ENCODE data around the gene NRIP1. TPM values are rescaled to one million over a fixed set of nuclear protein-coding genes. Genes with fewer than 3 reads are reported as not detected.

Gene NRIP1
- total RNA-seq, 1 experiment from 2014 or later = 19.1 TPM

DNA sequence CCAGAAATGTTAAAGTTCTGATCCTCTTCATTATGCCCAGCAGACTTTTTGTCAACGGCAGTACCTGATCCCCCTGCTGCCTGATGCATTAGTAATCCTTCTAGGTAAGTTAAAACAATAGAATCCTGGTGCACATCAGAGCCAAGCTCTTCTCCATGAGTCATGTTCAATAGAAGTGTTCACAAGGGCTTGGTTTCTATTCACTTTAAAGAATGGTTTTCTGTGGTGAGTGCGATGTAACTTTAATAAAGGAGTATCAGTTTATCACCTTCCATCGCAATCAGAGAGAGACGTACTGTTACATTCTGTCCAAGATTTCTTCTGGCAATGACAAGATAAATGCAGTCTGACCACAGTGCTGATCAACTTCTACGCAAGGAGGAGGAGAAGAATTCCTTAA lies 96.8 kb downstream of the NRIP1 start:
- TF ChIP-seq POLR2AphosphoS5 (IDR thresholded peaks at IDR 0.05; ENCODE audit: low read depth, low read length) (no peak), SIN3A (IDR thresholded peaks at IDR 0.05; ENCODE audit: borderline replicate concordance, insufficient read depth, low read depth, low read length) (no peak)
- no peaks in the 10 kb centered on the region for H3K27me3 ChIP-seq (ENCODE audit: control insufficient read depth, insufficient read depth, low read length)
- no peaks in the 10 kb centered on the region for H3K4me1 ChIP-seq (ENCODE audit: control insufficient read depth, insufficient read depth, low read length)
- ChIA-PET POLR2A (no interaction called here), CTCF (no interaction called here)
- H3K4me3 ChIP-seq (ENCODE audit: low read depth in 2 of 2, low read length in 2 of 2) = no peak overlapping the region
- no peak overlapping the region for H3K27ac ChIP-seq (ENCODE audit: low read length)
- no peaks in the 10 kb centered on the region for H3K9me3 ChIP-seq (ENCODE audit: control insufficient read depth, insufficient read depth, low read depth, low read length)
- no peak for ATAC-seq
- in situ Hi-C loops (cut with HindIII; ENCODE audit: low pct_unique_long_range_greater_than_20kb, low sequenced_read_pairs) = no loop called here
- no peak for DNase-seq (ENCODE audit: low read depth, low spot score)
- BruUV-seq (replicated peaks) = no TSS peak
- intact Hi-C loops (cut with micrococcal nuclease; ENCODE audit: unreplicated experiment) = no loop called here
- no peaks in the 10 kb centered on the region; the same call in 1 of the 2 replicates for H3K36me3 ChIP-seq (ENCODE audit: control insufficient read depth, insufficient read depth, low read length)

- TF ChIP-seq SIN3A (IDR thresholded peaks at IDR 0.05; ENCODE audit: borderline replicate concordance, insufficient read depth, low read depth, low read length) = no peak
- TF ChIP-seq POLR2AphosphoS5 (IDR thresholded peaks at IDR 0.05; ENCODE audit: low read depth, low read length) = no peak
- TF ChIP-seq, protein P1, sequence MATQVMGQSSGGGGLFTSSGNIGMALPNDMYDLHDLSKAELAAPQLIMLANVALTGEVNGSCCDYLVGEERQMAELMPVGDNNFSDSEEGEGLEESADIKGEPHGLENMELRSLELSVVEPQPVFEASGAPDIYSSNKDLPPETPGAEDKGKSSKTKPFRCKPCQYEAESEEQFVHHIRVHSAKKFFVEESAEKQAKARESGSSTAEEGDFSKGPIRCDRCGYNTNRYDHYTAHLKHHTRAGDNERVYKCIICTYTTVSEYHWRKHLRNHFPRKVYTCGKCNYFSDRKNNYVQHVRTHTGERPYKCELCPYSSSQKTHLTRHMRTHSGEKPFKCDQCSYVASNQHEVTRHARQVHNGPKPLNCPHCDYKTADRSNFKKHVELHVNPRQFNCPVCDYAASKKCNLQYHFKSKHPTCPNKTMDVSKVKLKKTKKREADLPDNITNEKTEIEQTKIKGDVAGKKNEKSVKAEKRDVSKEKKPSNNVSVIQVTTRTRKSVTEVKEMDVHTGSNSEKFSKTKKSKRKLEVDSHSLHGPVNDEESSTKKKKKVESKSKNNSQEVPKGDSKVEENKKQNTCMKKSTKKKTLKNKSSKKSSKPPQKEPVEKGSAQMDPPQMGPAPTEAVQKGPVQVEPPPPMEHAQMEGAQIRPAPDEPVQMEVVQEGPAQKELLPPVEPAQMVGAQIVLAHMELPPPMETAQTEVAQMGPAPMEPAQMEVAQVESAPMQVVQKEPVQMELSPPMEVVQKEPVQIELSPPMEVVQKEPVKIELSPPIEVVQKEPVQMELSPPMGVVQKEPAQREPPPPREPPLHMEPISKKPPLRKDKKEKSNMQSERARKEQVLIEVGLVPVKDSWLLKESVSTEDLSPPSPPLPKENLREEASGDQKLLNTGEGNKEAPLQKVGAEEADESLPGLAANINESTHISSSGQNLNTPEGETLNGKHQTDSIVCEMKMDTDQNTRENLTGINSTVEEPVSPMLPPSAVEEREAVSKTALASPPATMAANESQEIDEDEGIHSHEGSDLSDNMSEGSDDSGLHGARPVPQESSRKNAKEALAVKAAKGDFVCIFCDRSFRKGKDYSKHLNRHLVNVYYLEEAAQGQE (IDR thresholded peaks at IDR 0.05; ENCODE audit: insufficient read depth in 1 of 2, low read depth in 2 of 2, low read length in 1 of 2) = no peak
- TF ChIP-seq TCF7L2 (IDR thresholded peaks at IDR 0.05; ENCODE audit: low read depth, low read length) = no peak
- no peak for TF ChIP-seq CTCF (IDR thresholded peaks at IDR 0.05)
- ChIA-PET CTCF (no interaction called here), POLR2A (no interaction called here)
- H3K4me1 ChIP-seq (ENCODE audit: control insufficient read depth, insufficient read depth, low read length) = no peaks in the 10 kb centered on the region
- ATAC-seq (no peak), DNase-seq (ENCODE audit: low read depth, low spot score) (no peak)
- H3K27me3 ChIP-seq (ENCODE audit: control insufficient read depth, insufficient read depth, low read length) = no peaks in the 10 kb centered on the region
- in situ Hi-C loops (cut with HindIII; ENCODE audit: low pct_unique_long_range_greater_than_20kb, low sequenced_read_pairs) (no loop called here), intact Hi-C loops (cut with micrococcal nuclease; ENCODE audit: unreplicated experiment) (no loop called here)
- H3K9me3 ChIP-seq (ENCODE audit: control insufficient read depth, insufficient read depth, low read depth, low read length) = no peaks in the 10 kb centered on the region
- H3K27ac ChIP-seq (ENCODE audit: low read length) = no peak overlapping the region
- no peak overlapping the region for H3K4me3 ChIP-seq (ENCODE audit: low read depth in 2 of 2, low read length in 2 of 2)
- no peaks in the 10 kb centered on the region; the same call in 1 of the 2 replicates for H3K36me3 ChIP-seq (ENCODE audit: control insufficient read depth, insufficient read depth, low read length)
- no TSS peak for BruUV-seq (replicated peaks)
Observed at GRCh38 chr21:14964621-14965020, 100.2 kb downstream of the NRIP1 start.

GRCh38 chr21:14962217-14962616 lies 102.6 kb downstream of the NRIP1 start:
- H3K4me1 ChIP-seq (ENCODE audit: control insufficient read depth, insufficient read depth, low read length) = no peaks in the 10 kb centered on the region
- H3K9me3 ChIP-seq (ENCODE audit: control insufficient read depth, insufficient read depth, low read depth, low read length) = no peaks in the 10 kb centered on the region
- BruUV-seq (replicated peaks) = no TSS peak
- no peak overlapping the region for H3K27ac ChIP-seq (ENCODE audit: low read length)
- H3K4me3 ChIP-seq (ENCODE audit: low read depth in 2 of 2, low read length in 2 of 2) = no peak overlapping the region
- in situ Hi-C loops (cut with HindIII; ENCODE audit: low pct_unique_long_range_greater_than_20kb, low sequenced_read_pairs) (no loop called here), intact Hi-C loops (cut with micrococcal nuclease; ENCODE audit: unreplicated experiment) (no loop called here)
- no peak for DNase-seq (ENCODE audit: low read depth, low spot score)
- H3K36me3 ChIP-seq (ENCODE audit: control insufficient read depth, insufficient read depth, low read length) = no peaks in the 10 kb centered on the region
- CTCF ChIA-PET = no interaction called here
- no peaks in the 10 kb centered on the region for H3K27me3 ChIP-seq (ENCODE audit: control insufficient read depth, insufficient read depth, low read length)
- POLR2A ChIA-PET = interaction anchor here (0.6 kb wide), 1 partner anchor 9 kb away, joined by 5 read pairs; no protein-coding TSS in a partner anchor
- no peak for ATAC-seq
- TF ChIP-seq POLR2AphosphoS5 (IDR thresholded peaks at IDR 0.05; ENCODE audit: low read depth, low read length) (no peak), TCF7L2 (IDR thresholded peaks at IDR 0.05; ENCODE audit: low read depth, low read length) (no peak), SIN3A (IDR thresholded peaks at IDR 0.05; ENCODE audit: borderline replicate concordance, insufficient read depth, low read depth, low read length) (no peak), CTCF (IDR thresholded peaks at IDR 0.05) (no peak)
- TF ChIP-seq, protein P1 (IDR thresholded peaks at IDR 0.05; ENCODE audit: insufficient read depth in 1 of 2, low read depth in 2 of 2, low read length in 1 of 2) = no peak
